IMR-90 (cell line): ENCODE measurements around the gene GCKR.

Experiments used
- CEBPB ChIP-seq: IDR thresholded peaks from 2 replicates; pipeline ENCODE4 v1.6.1; 2012; ENCODE audit warnings: low read depth, low read length, improper control_type of control experiment
- CHD1 ChIP-seq: IDR thresholded peaks from 2 replicates; pipeline ENCODE4 v1.6.1; 2012; ENCODE audit warnings: low read depth, low read length, improper control_type of control experiment
- CTCF ChIP-seq: conservative IDR thresholded peaks from 2 replicates; pipeline ENCODE4 v1.5.1; 2012; ENCODE audit warnings: mild to moderate bottlenecking, low read depth, low read length, improper control_type of control experiment
- ELK1 ChIP-seq: fragments of 150-350 bp; IDR thresholded peaks from 2 replicates; pipeline ENCODE4 v1.6.1; 2016; ENCODE audit warnings: low read depth, mild to moderate bottlenecking, low read length, moderate library complexity, borderline replicate concordance
- MAFK ChIP-seq: IDR thresholded peaks from 2 replicates; pipeline ENCODE4 v1.6.1; 2012; ENCODE audit warnings: low read depth, low read length, improper control_type of control experiment
- MAZ ChIP-seq: IDR thresholded peaks from 2 replicates; pipeline ENCODE4 v1.6.1; 2012; ENCODE audit warnings: low read depth, mild to moderate bottlenecking, low read length, improper control_type of control experiment, moderate library complexity, borderline replicate concordance
- MXI1 ChIP-seq: IDR thresholded peaks from 2 replicates; pipeline ENCODE4 v1.6.1; 2012; ENCODE audit warnings: low read depth, mild to moderate bottlenecking, low read length, moderate library complexity, borderline replicate concordance
- POLR2A ChIP-seq: IDR thresholded peaks from 2 replicates; pipeline ENCODE4 v1.6.1; 2012; ENCODE audit warnings: mild to moderate bottlenecking, low read depth, low read length
- RAD21 ChIP-seq: IDR thresholded peaks from 2 replicates; pipeline ENCODE4 v1.6.1; 2012; ENCODE audit warnings: low read length, improper control_type of control experiment
- RCOR1 ChIP-seq: IDR thresholded peaks from 2 replicates; pipeline ENCODE4 v1.6.1; 2012; ENCODE audit warnings: mild to moderate bottlenecking, low read length, improper control_type of control experiment; ENCODE audit not compliant: insufficient replicate concordance
- RFX5 ChIP-seq: IDR thresholded peaks from 2 replicates; pipeline ENCODE4 v1.8.0; 2012; ENCODE audit warnings: low read depth, mild to moderate bottlenecking, low read length, moderate library complexity
- SMC3 ChIP-seq: fragments of 150-350 bp; IDR thresholded peaks from 2 replicates; pipeline ENCODE4 v1.6.1; 2016; ENCODE audit warnings: low read depth, mild to moderate bottlenecking, antibody characterized with exemption, low read length, moderate library complexity
- TF ChIP-seq, protein P1 (sequence below): fragments of 150-350 bp; IDR thresholded peaks from 2 replicates; pipeline ENCODE4 v1.6.1; 2017; ENCODE audit warnings: mild to moderate bottlenecking, antibody characterized with exemption, low read length, low read depth

DNA sequence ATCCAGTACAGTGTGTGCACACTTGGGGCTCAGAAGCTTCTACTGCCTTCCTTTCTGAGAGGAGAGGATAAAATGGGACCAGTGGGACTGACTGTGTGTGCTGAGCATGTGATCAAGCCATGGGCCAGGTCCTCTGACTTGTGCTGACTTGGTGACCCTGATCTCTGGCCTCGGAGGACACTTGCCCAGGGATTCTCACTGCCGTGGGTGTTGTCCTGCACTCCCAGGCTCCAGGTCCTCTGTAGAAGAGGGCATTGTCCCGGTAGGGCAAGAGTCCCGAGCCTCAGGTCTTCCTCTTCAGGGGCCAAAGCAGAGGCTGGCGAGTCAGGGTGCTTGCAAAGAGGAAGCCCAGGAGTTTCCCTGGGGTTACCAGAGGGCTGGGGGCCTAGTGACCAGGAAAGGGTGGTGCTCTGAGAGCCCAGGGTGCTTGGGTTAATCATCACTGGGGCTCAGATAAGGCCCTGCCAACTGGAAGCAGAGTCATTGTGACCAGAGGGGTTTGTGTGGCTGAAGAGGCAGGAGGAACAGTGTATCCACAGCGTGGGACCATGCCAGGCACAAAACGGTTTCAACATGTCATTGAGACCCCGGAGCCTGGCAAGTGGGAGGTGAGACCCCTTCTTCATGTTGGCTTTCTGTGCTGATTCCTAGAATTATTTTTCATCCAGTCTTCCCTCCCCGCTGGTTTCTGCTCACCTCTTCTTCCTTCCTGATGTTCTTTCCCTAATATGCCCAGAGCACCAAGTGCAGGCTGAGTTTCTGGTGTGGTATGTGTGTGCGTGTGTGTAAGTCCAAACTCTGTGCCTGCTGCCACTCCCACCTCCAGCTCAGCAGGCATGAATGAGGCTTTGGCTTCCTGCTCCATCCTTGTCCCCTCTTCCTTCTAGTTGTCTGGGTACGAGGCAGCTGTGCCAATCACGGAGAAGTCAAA lies at the start of gene GCKR:
- TF ChIP-seq CTCF (no peak), MAFK (no peak), POLR2A (no peak), RAD21 (no peak), SMC3 (no peak), CHD1 (no peak), MXI1 (no peak), RCOR1 (no peak), RFX5 (no peak), ELK1 (no peak), CEBPB (no peak), MAZ (no peak)
- TF ChIP-seq, protein P1, sequence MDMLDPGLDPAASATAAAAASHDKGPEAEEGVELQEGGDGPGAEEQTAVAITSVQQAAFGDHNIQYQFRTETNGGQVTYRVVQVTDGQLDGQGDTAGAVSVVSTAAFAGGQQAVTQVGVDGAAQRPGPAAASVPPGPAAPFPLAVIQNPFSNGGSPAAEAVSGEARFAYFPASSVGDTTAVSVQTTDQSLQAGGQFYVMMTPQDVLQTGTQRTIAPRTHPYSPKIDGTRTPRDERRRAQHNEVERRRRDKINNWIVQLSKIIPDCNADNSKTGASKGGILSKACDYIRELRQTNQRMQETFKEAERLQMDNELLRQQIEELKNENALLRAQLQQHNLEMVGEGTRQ, result no peak
